ENCODE data around the gene OSBPL6. TPM values are rescaled to one million over a fixed set of nuclear protein-coding genes. Genes with fewer than 3 reads are reported as not detected.

OSBPL6 gene
- total and polyA plus RNA-seq, 9 of the 15 experiments (the other 6 are each of a cell fraction or from before 2014, with no cell fraction given) = 3.4 to 12.7 (median 9.3) TPM

- TF ChIP-seq ID3 (CRISPR knock-in tag; IDR thresholded peaks at IDR 0.05) (no peak), ID3 (tag; IDR thresholded peaks at IDR 0.05) (no peak), MCM5 (IDR thresholded peaks at IDR 0.05; ENCODE audit: low read depth) (no peak), STAT6 (CRISPR knock-in tag; IDR thresholded peaks at IDR 0.05) (no peak), THAP12 (CRISPR knock-in tag; IDR thresholded peaks at IDR 0.05) (no peak), CBX8 (IDR thresholded peaks at IDR 0.05; ENCODE audit: borderline replicate concordance, extremely low read depth, low read depth, low read length, poor library complexity, severe bottlenecking) (no peak), ZBTB1 (CRISPR knock-in tag; IDR thresholded peaks at IDR 0.05; ENCODE audit: borderline replicate concordance, low read depth) (no peak), DEAF1 (CRISPR knock-in tag; IDR thresholded peaks at IDR 0.05) (no peak), ZNF639 (CRISPR knock-in tag; conservative IDR thresholded peaks at IDR 0.05 in 1 of 2, IDR thresholded peaks at IDR 0.05 in 1 of 2) (no peak), ZBTB2 (IDR thresholded peaks at IDR 0.05) (no peak), ZNF408 (CRISPR knock-in tag; IDR thresholded peaks at IDR 0.05; ENCODE audit: low read depth) (no peak), ESRRB (CRISPR knock-in tag; IDR thresholded peaks at IDR 0.05; ENCODE audit: borderline replicate concordance) (no peak), MAZ (CRISPR knock-in tag; conservative IDR thresholded peaks at IDR 0.05 in 1 of 2, IDR thresholded peaks at IDR 0.05 in 1 of 2) (no peak)
These were observed 234.1 kb downstream of the OSBPL6 start (continued) for GRCh38 chr2:178428396-178428806.
